HL-60/S4 (cell line): ENCODE results near the gene XYLT2.
"Not testable (repeated sequence)": the region's sequence is repeated elsewhere in the genome, so short reads cannot be mapped to it uniquely, and the experiment has no call there.

Experiments used
- in situ Hi-C: fragments of 300-500 bp; cut with MboI; formaldehyde crosslinking; loops from 2 replicates; pipeline ENCODE4 v1.14.3; 2022; ENCODE audit warnings: low sequenced_read_pairs

The XYLT2 gene

DNA sequence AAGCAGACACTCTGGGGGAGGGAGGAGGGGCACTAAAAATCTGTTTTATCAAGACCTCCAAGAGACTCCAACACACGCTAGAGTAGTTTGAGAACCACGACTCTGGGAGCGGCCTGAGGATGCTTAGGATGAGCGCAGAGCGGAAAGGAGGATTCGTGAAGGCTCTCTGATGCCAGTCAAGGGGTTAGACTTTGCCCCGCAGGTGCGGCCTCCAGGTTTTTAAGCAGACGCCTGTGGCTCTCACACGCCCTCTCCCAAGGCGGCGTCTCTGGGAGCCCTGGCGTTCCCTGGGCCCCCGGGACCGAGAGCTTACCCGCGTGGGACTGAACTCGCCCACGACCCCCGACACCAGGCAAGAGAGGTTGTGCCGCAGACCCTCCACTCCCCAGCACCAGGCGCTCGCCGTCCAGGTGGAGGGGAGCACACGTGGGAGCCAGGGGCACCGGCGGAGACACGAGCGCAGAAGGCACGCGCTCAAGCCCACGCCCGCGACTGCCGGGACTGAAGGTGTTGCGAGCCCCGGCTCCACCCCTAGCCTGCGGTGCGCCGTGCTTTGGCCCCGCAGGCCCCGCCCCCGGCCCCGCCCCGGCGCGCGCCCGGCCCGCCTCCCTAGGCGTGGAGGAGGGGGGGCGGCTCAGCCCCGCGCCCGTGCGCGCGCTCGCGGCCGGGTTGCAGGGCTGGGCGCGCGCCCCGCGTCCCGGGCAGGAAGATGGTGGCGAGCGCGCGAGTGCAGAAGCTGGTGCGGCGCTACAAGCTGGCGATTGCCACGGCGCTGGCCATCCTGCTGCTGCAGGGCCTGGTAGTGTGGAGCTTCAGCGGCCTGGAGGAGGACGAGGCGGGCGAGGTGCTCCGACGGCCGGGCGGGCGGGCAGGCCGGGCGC is at the start of gene XYLT2:
TSS of gene XYLT2 (plus strand) at position 695 of the 881 bp plus-strand sequence. CDS start at position 710, 15 bp downstream.
- in situ Hi-C loops, result no loop called here

DNA sequence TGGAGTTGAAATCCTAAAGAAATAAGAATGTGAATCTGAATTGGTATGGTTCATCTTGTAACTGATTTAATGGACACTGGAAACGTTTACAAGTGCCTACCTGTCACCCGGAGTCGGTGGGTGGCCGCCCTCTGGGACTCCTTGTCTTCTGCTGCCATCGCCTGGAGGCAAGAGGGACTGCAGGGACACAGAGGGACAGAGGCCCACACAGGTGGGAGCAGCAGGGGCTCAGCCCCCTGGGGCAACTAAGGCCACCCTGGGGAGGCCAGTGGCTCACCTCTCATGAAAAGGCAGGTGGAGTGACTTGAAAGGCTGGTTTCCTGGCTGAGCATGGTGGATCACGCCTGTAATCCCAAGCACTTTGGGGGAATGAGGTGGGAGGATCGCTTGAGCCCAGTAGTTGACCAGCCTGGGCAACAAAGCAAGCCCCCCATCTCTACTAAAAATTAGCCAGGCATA is 48.5 kb upstream of the XYLT2 start:
- in situ Hi-C loops, result loop anchor here (25.0 kb wide), 1 partner anchor 110 kb away; no protein-coding TSS in a partner anchor

GRCh38 chr17:50298018-50298417 is 47.9 kb upstream of the XYLT2 start:
- in situ Hi-C loops, result loop anchor here (25.0 kb wide), 1 partner anchor 111 kb away; no protein-coding TSS in a partner anchor

- in situ Hi-C loops, result loop anchor here (25.0 kb wide), 1 partner anchor 112 kb away; no protein-coding TSS in a partner anchor
Measured at GRCh38 chr17:50299776-50300175, 46.1 kb upstream of the XYLT2 start.

DNA sequence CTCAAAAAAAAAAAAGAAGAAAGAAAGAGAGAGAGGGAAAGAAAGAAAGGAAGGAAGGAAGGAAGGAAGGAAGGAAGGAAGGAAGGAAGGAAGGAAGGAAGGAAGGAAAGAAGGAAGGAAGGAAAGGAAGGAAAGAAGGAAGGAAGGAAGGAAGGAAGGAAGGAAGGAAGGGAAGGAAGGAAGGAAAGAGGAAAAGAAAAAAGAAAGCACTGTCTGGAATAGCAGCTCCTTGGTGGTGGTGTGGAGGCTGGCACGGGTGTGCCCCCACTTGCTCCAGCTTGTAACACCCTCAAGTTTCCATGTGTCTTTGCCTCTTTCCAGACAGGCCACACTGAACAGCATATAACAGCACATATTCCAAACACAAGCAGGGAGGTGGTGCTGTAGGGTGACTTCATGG is 45.1 kb upstream of the XYLT2 start:
- in situ Hi-C loops, result not testable (repeated sequence)

DNA sequence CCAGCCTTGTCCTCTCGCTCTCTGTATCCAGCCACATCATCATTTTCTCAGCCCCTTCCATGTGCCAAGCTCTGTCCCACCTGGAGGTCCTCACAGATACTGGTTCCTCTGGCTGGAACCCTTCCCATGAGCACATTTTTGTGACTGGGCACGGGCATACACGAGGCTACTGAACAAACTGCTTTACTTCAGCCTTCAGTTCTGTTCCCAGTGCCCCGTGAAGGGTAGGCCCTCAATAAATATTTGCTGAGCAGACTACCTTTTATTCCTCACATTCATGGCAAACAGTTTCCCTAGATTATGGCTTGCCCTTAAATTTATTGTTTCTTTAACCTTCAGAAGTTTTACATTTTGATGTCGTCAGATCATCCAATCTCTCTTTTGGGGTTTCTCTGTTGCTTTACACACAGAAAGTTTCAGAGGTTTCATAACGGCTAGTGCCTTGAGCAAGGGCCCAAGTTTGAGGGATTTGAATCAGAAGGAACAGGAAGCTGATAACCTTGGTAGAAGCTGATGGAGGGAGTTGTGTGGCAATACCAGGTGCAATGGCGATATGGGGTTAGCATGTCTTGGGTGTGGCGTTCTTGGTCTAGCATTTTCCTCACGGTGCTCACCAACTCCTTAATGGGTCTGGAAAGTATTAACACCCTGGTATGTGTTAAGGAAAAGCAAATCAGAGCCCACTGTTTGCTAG is 43.9 kb upstream of the XYLT2 start:
- in situ Hi-C loops, result no loop called here

DNA sequence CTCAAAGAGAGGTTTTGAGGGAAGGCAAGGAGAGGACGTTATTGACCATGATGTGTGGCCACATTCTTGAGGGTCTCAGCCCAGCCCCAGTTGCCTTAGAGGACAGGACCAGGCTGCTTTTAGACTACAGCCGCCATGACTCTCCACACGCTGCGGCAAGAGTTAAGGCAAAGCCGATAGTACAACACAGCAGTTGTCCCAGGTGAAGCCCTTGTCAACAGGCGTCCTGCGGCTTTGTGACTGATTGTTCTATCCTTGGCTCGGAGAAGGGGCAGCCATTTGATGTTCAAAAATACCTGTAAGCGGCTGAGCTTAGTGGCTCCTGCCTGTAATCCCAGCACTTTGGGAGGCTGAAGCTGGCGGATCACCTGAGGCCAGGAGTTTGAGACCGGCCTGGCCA is 42.9 kb upstream of the XYLT2 start:
- in situ Hi-C loops, result no loop called here

DNA sequence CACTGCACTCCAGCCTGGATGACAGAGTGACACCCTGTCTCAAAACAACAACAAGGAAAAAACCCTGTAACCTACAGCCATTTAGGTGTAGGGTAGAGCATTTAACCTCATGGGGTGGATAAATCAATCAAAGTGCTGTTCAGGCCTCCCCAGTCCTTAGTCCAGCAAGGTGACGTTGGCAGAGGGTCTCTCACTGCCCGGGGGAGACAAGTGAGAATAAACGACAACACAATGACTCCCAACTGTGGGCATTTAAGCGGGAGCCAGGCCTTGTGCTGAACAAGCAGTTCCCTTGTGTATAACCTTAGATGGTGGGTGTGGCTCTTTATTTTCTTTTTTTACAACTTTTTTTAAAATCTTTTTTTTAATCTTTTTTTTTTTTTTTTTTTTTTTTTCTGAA is 42.3 kb upstream of the XYLT2 start:
- in situ Hi-C loops, result no loop called here

DNA sequence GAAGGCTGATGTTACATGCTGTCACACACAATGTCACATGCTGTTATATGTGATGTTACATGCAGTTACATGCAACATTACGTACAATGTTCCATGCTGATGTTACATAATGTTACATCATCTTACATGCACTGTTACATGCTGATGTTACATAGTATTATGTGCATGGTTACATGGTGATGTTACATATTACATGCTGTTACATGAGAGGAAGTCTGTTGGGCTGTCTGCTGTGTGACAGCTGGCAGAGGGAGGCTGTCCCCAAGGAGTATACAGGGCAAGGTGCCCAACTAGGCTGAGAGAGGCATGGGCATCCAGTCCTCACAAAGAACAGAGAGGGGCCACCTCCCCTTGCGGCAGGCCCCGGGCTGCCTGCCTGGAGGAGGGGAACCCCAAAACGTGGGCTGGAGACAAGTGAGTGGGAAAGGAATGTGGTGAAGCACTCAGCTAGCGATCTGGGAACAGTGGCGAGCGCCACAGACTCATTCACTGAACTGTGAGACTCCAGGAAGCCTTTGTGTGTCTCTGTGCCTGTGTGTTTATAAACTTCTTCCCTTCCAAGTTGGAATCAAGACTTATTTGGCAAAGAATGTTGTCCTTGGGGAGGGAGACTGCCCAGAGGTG is 41.0 kb upstream of the XYLT2 start:
- in situ Hi-C loops, result no loop called here

GRCh38 chr17:50307654-50308053 is 38.3 kb upstream of the XYLT2 start:
- in situ Hi-C loops, result no loop called here

- in situ Hi-C loops, result no loop called here
Measured at GRCh38 chr17:50308666-50309065, 37.3 kb upstream of the XYLT2 start.

- in situ Hi-C loops, result no loop called here
Measured at GRCh38 chr17:50310455-50311111, 35.3 kb upstream of the XYLT2 start.

GRCh38 chr17:50311112-50311460 is 34.8 kb upstream of the XYLT2 start:
- in situ Hi-C loops, result no loop called here

- in situ Hi-C loops, result no loop called here
Measured at GRCh38 chr17:50311483-50311882, 34.4 kb upstream of the XYLT2 start.

- in situ Hi-C loops, result no loop called here
Measured at GRCh38 chr17:50312308-50312707, 33.6 kb upstream of the XYLT2 start.

DNA sequence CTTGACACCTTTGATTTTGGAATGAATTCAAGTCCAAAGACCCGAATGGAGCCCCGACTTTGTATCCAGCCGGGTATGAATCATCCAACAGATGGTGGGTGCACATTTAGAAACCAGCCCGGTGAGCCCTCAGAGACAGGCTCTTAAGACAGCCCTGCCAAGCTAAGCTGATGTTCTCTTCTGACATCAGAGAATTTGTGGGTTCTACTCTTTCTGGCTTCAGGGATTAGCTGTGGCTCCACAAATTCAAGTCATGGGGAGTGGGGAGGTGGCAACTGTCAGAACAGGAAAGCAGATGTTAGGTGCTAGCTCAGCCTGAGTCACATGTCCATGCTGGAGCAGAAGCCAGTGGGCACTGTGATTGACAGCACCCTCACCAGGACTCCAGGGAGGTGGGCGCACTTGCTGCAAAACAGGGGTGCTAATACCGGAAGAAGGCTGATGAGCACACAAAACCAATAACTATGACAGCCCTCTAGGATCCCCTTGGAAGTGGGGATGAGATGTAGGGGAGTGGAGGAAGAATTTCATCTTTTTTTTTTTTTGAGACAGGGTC is 31.4 kb upstream of the XYLT2 start:
- in situ Hi-C loops, result no loop called here

- in situ Hi-C loops, result no loop called here
Measured at GRCh38 chr17:50316016-50316587, 29.8 kb upstream of the XYLT2 start.

DNA sequence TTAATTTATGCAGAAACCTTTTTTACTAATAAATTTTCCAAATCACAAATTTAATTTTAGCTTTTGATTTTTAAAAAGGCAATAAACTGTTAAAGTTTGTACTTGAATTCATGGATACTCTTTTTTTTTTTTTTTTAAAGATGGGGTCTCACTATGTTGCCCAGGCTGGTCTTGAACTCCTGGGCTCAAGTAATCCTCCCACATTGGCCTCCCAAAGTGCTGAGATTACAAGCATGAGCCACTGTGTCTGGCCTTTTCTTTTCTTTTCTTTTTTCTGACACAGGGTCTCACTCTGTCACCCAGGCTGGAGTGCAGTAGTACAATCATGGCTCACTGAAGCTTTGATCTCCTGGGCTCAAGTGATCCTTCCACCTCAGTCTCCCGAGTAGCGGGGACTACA is 29.3 kb upstream of the XYLT2 start:
- in situ Hi-C loops, result not testable (repeated sequence)

DNA sequence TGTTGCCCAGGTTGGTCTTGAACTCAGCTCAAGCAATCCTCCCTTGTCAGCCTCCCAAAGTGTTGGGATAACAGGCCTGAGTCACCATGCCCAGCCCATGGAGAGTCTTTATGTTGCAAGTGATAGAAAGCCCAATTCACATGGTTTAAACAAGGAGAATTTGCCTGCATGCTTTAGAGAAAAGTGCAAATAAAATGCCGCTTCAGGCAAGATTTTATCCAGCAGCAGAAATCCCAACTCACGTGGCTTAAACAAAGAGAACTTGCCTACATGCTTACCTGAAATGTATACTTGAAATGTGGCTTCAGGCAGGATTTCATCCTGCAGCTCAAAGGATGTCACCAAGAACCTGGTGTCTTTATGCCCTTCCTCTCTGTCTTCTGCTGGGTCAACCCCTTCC is 28.8 kb upstream of the XYLT2 start:
- in situ Hi-C loops, result no loop called here
